HG03095 (cell line): ENCODE data around the gene GTF2A1.
"Not testable (repeated sequence)": the region's sequence is repeated elsewhere in the genome, so short reads cannot be mapped to it uniquely, and the experiment has no call there.

ENCODE experiments used
- ATAC-seq: cut with Tn5 transposase; IDR thresholded peaks from one replicate; pipeline ENCODE4 v1.9.1; 2021; ENCODE audit warnings: moderate library complexity; ENCODE audit not compliant: unreplicated experiment

Gene GTF2A1

GRCh38 chr14:81220830-81221578 lies at the start of gene GTF2A1:
Gene GTF2A1 (minus strand): TSS chr14:81220959. CDS start chr14:81220518, 441 bp downstream.
- ATAC-seq, result peak; percentile 69

GRCh38 chr14:81269979-81270375 lies 49.2 kb upstream of the GTF2A1 start:
- no peak for ATAC-seq

- ATAC-seq, result peak; percentile 84
These were observed 48.6 kb upstream of the GTF2A1 start for GRCh38 chr14:81269100-81269978.

GRCh38 chr14:81268016-81268416 lies 47.3 kb upstream of the GTF2A1 start:
- ATAC-seq, result no peak

- ATAC-seq, result no peak
These were observed 44.9 kb upstream of the GTF2A1 start for GRCh38 chr14:81265636-81266169.

- ATAC-seq, result no peak
These were observed 43.9 kb upstream of the GTF2A1 start for GRCh38 chr14:81264671-81265070.

- ATAC-seq, result no peak
These were observed 43.1 kb upstream of the GTF2A1 start for GRCh38 chr14:81263777-81264410.

GRCh38 chr14:81261176-81261575 lies 40.4 kb upstream of the GTF2A1 start:
- no peak for ATAC-seq

- no peak for ATAC-seq
These were observed 40.0 kb upstream of the GTF2A1 start for GRCh38 chr14:81260732-81261131.

GRCh38 chr14:81256289-81256960 lies 35.7 kb upstream of the GTF2A1 start:
- ATAC-seq, result peak; percentile 67

GRCh38 chr14:81252278-81252677 lies 31.5 kb upstream of the GTF2A1 start:
- no peak for ATAC-seq

- no peak for ATAC-seq
These were observed 26.6 kb upstream of the GTF2A1 start for GRCh38 chr14:81247271-81247766.

GRCh38 chr14:81246461-81247270 lies 25.9 kb upstream of the GTF2A1 start:
- ATAC-seq, result no peak

- no peak for ATAC-seq
These were observed 25.0 kb upstream of the GTF2A1 start for GRCh38 chr14:81245771-81246170.

GRCh38 chr14:81244431-81244830 lies 23.7 kb upstream of the GTF2A1 start:
- not testable (repeated sequence) for ATAC-seq

- no peak for ATAC-seq
These were observed 22.7 kb upstream of the GTF2A1 start for GRCh38 chr14:81243499-81243898.

- not testable (repeated sequence) for ATAC-seq
These were observed 16.1 kb upstream of the GTF2A1 start for GRCh38 chr14:81236849-81237248.

- ATAC-seq, result no peak
These were observed 15.4 kb upstream of the GTF2A1 start for GRCh38 chr14:81236138-81236537.

GRCh38 chr14:81235096-81235495 lies 14.3 kb upstream of the GTF2A1 start:
- no peak for ATAC-seq

GRCh38 chr14:81234278-81234677 lies 13.5 kb upstream of the GTF2A1 start:
- ATAC-seq, result no peak
